ENCODE results near the gene MYO5A.

- TF ChIP-seq EP300 (IDR thresholded peaks at IDR 0.05; ENCODE audit: low read length) (no peak), ZNF324 (CRISPR knock-in tag; IDR thresholded peaks at IDR 0.05) (no peak), MXI1 (IDR thresholded peaks at IDR 0.05; ENCODE audit: low read depth, low read length) (no peak), STAT5B (CRISPR knock-in tag; IDR thresholded peaks at IDR 0.05) (no peak), MAFK (IDR thresholded peaks at IDR 0.05; ENCODE audit: low read length) (no peak), SMARCC2 (IDR thresholded peaks at IDR 0.05; ENCODE audit: low read depth) (no peak), CEBPZ (IDR thresholded peaks at IDR 0.05; ENCODE audit: borderline replicate concordance, low read depth, low read length) (no peak), FOS (IDR thresholded peaks at IDR 0.05; ENCODE audit: extremely low read depth, insufficient read length) (no peak), KLF16 (IDR thresholded peaks at IDR 0.05) (no peak), POLR2AphosphoS2 (IDR thresholded peaks at IDR 0.05; ENCODE audit: low read length) (no peak), SMAD2 (IDR thresholded peaks at IDR 0.05; ENCODE audit: low read depth, low read length) (no peak), UBTF (IDR thresholded peaks at IDR 0.05; ENCODE audit: borderline replicate concordance in 1 of 2, low read depth in 2 of 2, low read length in 2 of 2) (no peak)
Measured at GRCh38 chr15:52257734-52258062, 271.0 kb downstream of the MYO5A start.

All from K562 (cell line).